HG02981 (cell line): Measurements from ENCODE around the gene CCL8.

Experiments
- ATAC-seq: cut with Tn5 transposase; IDR thresholded peaks from one replicate; pipeline ENCODE4 v1.9.1; 2021; ENCODE audit warnings: mild to moderate bottlenecking, moderate library complexity; ENCODE audit not compliant: unreplicated experiment

The CCL8 gene

DNA sequence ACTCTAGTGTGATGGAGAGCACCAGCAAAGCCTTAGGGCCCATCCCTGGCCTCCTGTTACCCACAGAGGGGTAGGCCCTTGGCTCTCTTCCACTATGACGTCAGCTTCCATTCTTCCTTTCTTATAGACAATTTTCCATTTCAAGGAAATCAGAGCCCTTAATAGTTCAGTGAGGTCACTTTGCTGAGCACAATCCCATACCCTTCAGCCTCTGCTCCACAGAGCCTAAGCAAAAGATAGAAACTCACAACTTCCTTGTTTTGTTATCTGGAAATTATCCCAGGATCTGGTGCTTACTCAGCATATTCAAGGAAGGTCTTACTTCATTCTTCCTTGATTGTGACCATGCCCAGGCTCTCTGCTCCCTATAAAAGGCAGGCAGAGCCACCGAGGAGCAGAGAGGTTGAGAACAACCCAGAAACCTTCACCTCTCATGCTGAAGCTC lies at the start of gene CCL8:
Gene CCL8 (plus strand): TSS at position 397 of the 445 bp plus-strand sequence. CDS start 67 bp downstream, outside the sequence.
- no peak for ATAC-seq

- no peak for ATAC-seq
Observed at GRCh38 chr17:34269969-34270368, 49.3 kb upstream of the CCL8 start, which contains the start of gene CCL7. Gene CCL7 (plus strand): TSS chr17:34270221. CDS start chr17:34270291, 70 bp downstream.

DNA sequence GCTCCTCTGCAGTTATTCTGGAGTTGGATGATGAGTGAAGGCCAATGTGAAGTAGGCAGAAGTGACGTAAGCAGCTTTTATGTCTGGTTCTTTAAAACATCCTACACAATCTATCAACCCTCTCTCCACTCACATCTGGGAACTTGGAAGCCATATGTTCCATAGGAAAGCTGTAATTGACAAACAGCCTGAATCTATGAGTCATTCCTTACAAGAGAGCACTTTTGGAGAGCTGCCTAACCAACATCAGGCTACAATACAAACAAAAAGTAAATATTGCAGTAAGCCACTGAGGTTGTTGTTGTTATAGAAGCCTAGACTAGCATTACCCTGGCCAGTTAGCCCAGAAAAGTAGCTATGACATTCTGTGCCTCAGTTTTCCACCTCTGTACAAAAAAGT lies 43.4 kb upstream of the CCL8 start:
- no peak for ATAC-seq

DNA sequence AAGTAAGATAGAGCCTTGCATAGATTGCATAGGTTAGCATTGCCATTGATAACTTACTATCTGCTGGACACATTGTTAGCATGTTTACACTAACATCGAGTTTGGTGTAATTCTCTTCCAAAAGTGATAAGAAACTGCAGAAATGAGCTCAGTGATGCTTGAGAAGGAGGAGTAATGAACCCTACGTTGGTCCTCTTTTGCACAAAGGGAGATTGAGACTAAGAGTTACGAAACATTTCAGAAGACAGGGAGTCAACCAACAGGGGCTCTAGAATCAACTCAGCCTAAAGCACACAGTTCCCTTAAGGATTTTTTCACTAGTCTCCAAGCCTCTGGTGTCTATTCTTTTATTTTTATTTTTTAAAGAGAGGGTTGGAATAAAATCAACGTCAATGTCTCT lies 42.4 kb upstream of the CCL8 start:
- ATAC-seq = no peak

DNA sequence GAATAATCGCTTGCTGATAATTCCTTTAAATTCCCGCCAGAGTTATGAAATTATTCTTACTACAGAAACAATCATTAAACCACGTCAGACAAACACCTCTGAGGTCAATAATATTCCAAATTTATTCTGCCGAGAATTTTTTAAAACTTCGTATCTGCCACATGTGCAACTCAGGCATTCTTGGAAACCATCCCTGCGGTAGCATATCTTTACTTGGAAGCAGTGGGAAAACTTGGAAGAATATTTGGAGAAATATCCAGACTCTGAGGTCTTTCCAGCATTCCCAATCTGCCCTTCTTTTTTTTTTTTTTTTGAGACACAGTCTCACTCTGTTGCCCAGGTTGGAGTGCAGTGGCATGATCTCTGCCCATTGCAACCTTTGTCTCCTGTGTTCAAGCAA lies 35.7 kb upstream of the CCL8 start:
- no peak for ATAC-seq

DNA sequence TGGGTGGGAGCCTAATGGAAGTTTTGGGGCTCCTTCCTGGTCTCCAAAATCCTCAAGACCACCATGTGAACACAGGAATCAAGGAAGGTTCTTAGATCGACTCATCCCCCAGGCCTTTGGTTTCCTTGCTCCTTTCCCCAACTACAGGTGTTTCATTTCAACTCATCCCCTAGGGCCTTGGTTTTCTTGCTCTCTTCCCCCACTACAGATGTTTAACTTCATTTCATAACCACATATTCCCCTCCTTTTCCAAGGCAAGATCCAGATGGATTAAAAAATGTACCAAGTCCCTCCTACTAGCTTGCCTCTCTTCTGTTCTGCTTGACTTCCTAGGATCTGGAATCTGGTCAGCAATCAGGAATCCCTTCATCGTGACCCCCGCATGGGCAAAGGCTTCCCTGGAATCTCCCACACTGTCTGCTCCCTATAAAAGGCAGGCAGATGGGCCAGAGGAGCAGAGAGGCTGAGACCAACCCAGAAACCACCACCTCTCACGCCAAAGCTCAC lies 33.9 kb upstream of the CCL8 start, which contains the start of gene CCL11:
Gene CCL11 (plus strand): TSS at position 457 of the 507 bp plus-strand sequence. CDS start 67 bp downstream, outside the sequence.
- no peak for ATAC-seq

GRCh38 chr17:34287875-34288274 lies 31.4 kb upstream of the CCL8 start:
- no peak for ATAC-seq

GRCh38 chr17:34290586-34290985 lies 28.6 kb upstream of the CCL8 start:
- no peak for ATAC-seq

DNA sequence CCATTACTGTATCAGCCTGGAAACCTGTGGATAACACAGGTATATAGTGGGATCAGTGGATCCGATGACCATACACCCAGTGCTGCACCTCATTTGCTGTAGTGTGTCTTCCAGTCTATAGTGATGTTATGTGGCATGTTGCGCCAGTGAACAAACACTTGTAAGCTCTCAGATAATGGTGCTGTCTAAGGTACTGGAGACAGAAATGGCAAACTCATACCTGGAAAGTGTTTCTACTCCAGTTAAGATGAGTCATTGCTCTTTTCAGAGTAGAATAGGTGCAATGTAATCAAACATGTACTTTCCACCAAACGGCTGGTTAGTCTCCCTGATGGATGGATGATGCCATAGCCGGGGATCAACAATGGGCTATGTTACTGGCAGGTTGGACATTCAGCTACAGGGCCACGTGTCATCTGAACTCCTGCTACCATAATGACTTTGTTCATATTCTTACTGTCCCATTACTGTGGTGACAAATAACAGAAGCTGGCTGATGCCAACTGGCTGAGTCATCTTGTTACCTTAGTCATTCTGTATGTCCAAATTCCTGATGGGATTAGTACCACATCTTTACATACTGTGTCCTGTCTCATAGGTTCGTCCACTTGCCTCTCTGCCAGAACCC lies 27.4 kb upstream of the CCL8 start:
- ATAC-seq = no peak

DNA sequence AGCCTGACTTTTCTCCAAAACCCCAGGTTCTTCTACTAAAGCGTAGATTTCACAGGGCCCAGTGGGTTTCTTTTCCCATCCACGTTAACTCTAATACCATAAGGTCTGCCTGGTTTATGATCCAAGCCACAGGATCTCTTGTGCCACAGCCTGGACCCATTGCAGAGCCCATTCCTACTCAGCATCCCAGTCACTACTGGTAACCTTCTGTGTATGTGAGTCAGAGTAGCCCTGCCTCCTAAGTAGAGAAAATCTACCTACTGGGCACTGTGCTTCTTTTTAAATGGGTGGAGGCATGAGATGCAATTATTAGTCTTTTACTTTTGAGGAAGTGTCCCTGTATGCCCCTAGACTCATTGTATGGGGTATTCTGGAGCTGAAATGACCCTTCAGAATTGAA lies 20.2 kb upstream of the CCL8 start:
- no peak for ATAC-seq

- no peak for ATAC-seq
Observed at GRCh38 chr17:34299956-34300577, 19.2 kb upstream of the CCL8 start.

DNA sequence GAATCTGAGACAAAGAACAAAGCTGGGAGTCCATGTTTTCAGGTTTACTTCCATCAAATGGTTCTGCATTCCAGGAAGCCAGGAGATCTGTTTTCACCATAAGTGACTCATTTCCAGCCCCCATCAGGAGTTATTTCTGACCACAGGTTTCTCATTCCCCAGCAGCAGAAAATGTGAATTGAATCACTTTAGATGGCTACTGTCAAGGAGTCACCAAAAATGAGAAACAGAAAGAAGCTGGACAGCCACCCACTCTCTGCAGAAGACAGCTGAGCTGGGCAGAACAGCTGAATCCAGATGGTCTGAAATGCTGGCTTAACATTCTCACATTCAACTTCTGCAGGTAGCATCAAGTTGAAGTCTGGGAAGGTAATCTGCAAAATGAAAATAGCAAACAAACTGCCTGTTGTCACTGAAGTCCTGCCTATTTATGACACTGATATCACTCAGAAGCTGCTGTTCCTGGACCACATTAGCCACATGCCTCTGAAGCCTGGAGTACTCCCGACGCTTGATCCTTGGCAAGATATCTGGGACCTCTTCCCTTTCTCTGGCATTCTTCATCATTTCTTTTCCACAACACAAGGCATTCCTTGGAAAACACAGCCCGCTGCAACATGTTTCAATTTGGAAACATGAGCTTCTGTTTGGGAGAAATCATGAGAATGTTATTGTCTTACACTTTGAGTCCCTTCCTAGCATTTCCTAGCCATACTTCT lies 18.4 kb upstream of the CCL8 start:
- ATAC-seq = no peak

DNA sequence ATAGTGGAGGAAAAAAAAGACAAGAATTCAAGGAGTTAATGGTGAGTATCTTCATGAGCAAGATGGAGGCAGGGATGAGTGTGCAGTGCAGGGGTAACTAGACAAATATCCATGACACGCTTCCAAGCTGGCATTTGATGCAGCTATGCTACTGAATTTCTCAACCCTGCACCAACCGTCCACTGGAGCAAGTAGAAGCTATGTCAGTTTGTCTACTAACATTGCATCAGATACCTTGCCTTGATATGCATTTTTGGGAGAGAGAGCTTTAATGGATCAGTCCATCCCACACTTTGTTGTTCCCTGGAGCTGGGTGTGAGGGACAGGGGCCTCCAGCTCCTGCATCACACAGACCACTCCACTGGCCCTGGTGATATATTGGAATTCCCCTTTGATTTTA lies 17.2 kb upstream of the CCL8 start:
- ATAC-seq = no peak

DNA sequence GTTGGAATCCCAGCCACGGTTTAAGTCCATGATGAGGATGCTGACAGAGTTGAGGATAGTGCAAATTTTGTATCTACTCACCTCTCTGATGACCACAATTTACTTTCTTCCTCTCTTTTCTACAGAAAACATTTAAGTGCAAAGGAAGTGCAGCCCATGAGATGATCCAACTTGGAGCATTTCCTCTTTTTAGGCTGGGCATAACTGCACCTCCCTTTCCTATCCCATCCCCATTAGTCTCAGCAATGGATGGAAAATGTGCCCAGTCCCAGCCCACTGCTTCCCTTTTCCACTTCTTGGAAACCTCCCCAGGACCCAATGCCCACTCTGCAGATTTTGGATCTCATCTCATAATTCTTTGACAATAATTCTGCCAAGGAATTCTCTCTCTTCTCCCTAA lies 16.6 kb upstream of the CCL8 start:
- no peak for ATAC-seq

- ATAC-seq = no peak
Observed at GRCh38 chr17:34303606-34304005, 15.6 kb upstream of the CCL8 start.

- no peak for ATAC-seq
Observed at GRCh38 chr17:34305061-34305460, 14.2 kb upstream of the CCL8 start.

GRCh38 chr17:34305606-34306005 lies 13.6 kb upstream of the CCL8 start:
- ATAC-seq = no peak

DNA sequence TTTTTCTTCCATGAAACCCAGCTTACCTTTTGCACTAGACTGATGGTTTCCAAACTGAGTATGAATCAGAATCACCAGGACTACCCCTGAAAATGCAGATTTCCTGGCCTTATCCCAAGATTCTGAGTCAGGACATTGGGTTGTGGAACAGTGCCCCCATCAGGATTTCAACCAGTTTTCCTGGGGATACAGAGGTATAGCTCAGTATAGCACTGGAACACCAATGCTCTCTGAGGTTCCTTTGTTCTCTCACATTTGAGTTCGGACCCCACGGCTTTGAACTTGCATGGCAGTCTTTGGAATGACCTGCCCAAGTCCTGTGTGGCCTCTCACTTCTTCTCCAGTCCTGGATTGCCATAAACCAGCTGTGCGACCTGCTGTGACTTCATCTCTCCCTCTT lies 12.8 kb upstream of the CCL8 start:
- ATAC-seq = no peak

- ATAC-seq = no peak
Observed at GRCh38 chr17:34307110-34307509, 12.1 kb upstream of the CCL8 start.

DNA sequence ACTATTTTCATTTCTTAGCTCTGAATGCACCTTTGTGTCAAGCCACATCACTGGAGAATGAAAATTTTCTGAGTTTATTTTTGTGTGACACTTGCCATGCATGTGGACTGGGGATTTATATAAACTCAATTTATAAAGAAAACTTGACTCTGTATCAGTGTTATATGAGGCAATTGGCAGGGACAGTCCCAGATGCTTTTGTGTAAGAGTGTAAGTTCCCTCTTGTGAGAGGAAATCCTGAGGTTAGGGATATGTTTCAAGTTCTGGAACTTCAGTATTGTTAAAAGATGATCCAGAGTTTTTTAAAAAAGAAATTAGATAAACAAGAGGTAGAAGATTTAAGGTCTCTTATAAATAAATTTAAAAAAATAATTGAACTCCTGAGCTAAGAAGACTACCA lies 10.9 kb upstream of the CCL8 start:
- ATAC-seq = no peak

GRCh38 chr17:34311291-34311690 lies 7.9 kb upstream of the CCL8 start:
- no peak for ATAC-seq

DNA sequence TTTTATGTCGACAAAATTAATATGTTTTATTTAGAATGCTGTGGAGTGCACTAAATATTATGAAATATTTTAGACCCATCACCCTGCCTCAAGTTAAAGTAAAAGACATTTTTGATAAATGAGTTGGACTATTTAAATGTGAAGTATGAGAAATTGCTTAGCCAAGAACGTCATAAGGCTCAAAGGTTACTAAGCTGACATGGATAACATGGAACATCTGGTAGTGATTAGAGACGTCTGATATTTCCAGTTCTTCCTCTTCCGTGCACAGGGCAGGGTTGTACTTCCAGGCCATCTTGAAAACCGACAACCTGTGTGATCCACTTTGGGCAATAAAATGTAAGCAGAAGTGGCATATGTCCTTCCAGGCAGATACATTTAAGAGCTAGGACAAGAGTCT lies 7.2 kb upstream of the CCL8 start:
- no peak for ATAC-seq
